Activated T-helper 9 cell treated with anti-CD3 and anti-CD28 coated beads, Interleukin-2, amount 50 U/mL, for 16 hours (primary cell): ENCODE results near the gene MZB1.
"Not testable (repeated sequence)": the region's sequence is repeated elsewhere in the genome, so short reads cannot be mapped to it uniquely, and the experiment has no call there.

Experiments
- DNase-seq: peaks from one replicate; pipeline ENCODE4 v3.0.0-alpha.2; 2020; ENCODE audit warnings: low read depth

The MZB1 gene

DNA sequence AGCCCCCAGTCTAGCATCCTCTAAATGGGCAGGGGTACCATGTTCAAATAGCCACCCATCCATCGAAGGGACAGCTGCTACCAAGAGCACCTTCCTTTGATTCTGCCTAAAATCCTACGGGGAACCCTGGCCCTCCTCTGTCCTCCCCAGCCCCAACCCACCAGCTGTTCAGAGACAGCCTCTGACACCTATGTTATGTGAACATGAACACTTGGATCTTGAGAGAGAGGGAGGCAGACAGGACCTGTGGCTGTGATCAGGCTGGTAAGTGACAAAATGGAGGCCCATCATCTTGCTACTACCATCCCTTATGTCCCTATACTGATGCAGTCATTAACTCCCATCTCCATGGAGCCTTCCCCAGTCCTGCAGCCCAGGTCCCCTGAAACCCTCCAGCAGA lies 14.8 kb downstream of the MZB1 start:
- DNase-seq, result no peak

DNA sequence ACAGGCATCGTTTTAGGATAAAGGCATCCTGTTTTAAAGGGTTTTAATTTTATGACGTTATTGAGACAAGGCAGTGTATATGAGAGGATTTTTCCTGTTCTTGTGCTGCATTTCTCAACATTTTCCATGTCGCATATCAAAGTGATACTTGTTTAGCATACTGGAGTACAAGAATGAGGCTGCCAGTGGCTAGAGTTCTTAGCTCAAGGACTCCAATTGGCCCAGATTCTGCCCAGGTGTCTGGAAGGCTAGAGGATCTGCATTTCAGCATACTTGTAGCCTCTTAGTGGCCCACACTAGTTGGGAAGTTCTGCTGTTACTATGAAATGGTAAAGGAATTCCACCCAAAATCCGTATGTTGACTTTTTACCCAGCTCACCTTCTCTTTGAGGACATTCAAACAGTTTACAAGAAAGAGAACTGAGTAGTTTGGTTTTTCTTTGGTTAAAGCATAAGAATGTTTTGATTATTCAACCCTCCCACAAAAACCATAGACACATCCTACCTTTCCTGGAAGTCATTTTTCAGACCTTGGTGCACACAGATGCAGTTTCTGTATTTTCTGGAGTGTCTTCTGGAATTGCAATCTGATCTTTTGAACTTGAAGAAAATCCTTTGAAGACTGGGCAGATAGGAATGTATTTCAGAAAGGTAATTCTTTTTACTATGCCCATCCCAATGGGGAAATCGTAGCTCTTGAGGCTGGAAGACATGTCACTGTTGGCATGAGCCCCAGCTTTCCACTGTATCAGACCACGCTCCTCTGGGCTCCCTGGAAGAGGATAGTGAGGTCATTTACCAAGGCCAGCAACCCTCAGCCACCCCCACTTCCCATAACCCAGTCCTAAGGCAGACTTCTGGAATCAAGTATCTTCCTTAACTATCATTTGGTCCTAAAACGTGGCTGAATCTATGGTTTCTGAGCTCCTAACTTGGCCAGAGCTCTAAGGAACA lies 18.0 kb downstream of the MZB1 start:
- no peak for DNase-seq

DNA sequence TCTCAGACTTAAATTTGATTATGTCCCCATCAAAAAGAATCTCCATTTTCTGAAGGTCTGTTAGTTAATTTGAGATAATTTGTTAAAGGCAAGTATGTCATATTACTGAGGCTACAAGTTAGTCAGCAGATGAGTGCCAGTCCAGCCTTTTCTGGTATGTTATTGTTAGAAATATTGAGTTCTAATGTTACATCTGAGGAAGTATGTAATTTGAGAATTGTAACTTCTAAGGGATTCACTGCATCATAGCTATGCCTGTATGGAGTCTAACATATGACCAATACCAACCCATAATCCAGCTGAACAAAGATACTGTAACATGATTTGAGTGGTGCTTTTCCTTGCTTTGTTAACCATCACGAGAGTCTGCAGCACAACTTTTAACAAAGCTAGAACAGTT lies 20.5 kb downstream of the MZB1 start:
- no peak for DNase-seq

DNA sequence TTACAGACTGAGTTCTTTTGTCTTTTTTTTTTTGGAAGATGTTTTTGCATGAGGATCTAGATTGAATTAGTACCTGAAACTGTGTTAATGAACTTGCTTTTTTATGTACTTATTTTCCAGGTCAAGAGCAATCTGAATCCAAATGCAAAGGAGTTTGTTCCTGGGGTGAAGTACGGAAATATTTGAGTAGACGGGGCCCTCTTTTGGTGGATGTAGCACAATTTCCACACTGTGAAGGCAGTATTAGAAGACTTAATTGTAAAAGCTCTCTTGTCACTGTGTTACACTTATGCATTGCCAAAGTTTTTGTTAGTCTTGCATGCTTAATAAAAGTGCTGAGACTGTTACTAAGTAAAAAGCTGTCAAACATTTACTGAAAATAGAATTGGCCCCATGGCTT lies 21.1 kb downstream of the MZB1 start:
- no peak for DNase-seq

DNA sequence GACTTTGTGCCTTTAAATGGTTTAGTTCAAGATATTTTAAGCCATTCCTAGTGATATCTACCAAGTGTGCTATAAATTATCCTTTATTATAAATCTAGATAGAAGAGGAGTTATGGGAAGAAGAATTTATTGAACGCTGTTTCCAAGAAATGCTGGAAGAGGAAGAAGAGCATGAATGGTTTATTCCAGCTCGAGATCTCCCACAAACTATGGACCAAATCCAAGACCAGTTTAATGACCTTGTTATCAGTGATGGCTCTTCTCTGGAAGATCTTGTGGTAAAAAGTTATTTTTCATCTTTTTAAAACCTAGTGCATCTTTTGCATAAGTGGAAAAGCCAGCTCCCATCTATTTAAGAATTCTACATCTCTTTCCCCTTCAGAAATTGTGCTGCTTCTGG lies 25.2 kb downstream of the MZB1 start:
- no peak for DNase-seq

DNA sequence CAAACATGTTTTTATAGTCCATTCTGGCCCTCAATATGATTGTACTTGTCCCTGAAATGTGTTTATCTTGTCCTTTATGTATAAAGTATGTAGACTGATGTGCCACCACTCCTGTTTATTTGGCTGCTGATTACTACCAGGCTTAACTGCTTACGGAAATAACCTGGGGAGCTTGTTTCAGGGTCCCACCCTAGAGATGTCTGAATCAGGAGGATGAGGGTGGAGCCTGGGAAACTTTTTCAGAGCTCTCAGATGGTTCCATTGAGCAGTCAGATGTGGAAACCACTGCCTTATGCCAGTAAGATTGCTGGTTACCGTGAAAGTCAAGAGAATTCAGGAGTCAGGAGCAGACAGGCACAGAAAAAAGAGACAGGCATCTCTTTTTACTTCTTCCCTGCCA lies 25.8 kb downstream of the MZB1 start:
- no peak for DNase-seq

DNA sequence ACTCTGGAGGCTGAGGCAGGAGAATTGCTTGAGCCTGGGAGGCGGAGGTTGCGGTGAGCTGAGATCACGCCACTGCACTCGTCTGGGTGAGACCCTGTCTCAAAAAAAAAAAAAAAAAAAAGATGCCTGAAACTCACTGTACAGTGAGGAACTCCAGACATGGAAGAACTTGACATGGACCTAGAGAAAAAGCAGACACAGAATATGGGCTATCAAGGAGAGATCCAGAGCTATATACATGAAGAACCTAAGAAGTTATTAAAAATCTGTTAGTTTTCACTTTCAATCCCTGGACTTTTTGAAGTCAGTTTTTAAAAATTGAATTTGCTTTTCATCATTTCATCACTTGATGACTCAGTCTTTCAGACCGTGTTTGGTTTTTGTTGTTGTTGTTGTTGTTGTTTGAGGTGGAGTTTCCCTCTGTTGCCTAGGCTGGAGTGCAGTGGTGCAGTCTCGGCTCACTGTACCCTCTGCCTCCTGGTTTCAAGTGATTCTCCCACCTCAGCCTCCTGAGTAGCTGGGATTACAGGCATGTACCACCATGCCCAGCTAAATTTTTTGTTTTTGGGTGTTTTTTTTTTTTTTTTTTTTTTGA lies 27.8 kb downstream of the MZB1 start:
- DNase-seq, result no peak

DNA sequence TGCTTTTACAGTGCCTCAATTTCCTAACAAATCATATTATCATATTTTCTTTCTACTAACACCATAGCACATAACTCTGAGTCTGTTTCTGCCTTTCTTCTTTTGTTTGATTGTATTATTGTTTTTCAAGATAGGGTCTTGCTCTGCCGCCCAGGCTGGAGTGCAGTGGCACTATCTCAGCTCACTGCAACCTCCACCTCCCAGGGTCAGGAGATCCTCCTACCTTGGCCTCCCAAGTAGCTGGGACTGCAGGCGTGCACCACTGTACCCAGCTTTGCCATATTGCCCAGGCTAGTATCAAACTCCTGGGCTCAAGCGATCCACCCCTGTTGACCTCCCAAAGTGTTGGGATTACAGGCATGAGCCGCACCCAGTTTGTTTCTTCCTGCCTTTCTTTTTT lies 29.3 kb downstream of the MZB1 start:
- no peak for DNase-seq

DNA sequence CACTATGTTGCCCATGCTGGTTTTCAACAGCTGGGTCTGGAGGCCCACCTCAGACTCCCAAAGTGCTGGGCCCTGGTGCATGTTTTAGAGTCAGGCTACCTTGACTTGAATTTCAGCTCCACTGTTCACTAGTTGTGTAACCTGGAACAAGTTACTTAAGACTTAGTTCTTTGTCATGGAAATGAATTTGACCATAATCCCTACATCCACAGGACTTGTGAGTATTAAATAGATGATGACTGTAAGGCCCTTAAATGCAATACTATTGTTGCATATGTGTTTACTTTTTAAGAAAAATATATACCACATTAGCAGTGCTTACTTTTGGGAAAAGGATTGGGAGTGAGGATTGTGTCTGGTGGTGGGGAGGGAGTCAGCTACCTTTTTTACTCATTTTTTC lies 31.6 kb downstream of the MZB1 start:
- no peak for DNase-seq

DNA sequence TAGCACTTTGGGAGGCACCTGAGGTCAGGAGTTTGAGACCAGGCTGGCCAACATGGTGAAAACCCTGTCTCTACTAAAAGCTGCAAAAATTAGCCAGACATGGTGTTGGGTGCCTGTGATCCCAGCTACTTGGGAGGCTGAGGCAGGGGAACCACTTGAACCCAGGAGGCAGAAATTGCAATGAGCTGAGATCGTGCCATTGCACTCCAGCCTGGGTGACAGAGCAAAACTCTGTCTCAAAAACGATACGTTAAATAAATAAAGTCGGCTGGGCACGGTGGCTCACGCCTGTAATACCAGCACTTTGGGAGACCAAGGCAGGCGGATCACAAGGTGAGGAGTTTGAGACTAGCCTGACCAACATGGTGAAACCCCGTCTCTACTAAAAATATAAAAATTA lies 33.8 kb downstream of the MZB1 start:
- not testable (repeated sequence) for DNase-seq

DNA sequence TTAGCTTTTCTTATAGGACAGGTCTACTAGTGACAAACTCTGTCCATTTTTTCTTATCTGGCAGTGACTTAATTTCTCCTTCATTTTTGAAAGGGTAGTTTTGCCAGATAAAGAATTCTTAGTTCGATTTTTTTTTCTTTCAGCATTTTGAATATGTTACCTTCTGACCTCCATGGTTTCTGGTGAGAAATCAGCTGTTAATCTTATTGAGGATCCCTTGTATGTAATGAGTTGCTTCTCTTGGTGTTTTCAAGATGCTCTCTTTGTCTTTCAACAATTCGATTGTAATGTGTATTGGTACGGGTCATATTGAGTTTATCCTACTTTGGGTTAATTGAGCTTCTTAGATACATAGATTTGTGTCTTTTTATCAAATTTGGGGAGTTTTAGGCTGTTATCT lies 35.5 kb downstream of the MZB1 start:
- no peak for DNase-seq

DNA sequence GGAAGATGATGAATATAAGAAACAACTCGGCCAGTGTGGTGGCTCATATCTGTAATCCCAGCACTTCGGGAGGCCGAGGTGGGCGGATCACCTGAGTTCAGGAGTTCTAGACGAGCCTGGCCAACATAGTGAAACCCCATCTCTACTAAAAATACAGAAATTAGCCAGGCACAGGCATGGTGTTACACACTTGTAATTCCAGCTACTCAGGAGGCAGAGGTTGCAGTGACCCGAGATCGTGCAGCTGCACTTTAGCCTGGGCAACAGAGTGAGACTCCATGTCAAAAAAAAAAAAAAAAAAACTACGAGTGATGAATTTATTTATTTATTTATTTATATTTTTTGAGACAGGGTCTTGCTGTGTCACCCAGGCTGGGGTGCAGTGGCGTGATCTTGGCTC lies 41.9 kb downstream of the MZB1 start:
- not testable (repeated sequence) for DNase-seq

DNA sequence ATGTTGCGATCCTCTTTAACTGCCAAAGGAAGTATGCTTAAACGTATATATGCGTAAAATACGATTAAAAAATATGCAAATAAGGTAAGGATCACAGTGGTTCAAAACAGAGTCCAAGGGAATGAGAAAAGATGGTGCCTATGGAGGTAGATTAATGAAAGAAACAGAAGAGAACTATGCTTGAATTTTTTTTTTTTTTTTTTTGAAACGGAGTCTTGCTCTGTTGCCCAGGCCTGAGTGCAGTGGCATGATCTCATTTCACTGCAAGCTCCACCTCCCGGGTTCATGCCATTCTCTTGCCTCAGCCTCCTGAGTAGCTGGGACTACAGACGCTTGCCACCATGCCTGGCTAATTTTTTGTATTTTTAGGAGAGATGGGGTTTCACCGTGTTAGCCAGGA lies 44.3 kb downstream of the MZB1 start:
- DNase-seq, result not testable (repeated sequence)

DNA sequence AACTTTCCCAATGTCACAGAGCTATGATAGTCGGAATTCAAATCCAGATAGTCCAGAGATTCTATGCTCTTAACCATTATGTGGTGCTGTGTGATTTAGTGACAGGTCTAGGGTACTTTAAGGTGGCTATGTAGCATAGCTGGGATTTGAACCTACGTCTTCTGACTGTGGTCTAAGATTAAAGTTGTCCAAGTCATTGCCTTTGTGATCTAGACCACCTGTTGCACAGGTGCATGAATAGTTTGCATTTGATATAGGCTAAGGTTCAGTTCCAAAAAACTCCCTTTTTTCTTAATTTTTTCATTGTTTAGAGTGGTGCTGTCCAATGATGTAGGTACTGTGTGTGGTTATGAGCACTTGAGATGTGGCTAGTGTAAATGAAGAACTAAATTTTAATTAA lies 45.5 kb downstream of the MZB1 start:
- DNase-seq, result no peak

DNA sequence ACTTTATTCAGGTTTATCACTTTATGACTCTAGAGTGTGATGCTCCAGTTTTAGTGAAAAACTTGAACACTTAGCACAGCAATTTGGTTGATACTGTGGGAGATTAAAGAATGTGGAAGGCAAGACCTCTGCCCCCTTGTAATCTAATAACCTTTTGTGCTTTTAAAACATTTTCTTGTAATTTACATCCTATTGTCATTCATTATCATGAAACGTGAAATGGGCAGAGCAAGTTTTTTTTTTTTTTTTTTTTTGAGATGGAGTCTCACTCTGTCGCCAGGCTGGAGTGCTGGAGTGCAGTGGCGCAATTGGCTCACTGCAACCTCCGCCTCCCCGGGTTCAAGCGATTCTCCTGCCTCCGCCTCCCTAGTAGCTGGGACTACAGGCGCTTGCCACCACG lies 46.2 kb downstream of the MZB1 start:
- no peak for DNase-seq

DNA sequence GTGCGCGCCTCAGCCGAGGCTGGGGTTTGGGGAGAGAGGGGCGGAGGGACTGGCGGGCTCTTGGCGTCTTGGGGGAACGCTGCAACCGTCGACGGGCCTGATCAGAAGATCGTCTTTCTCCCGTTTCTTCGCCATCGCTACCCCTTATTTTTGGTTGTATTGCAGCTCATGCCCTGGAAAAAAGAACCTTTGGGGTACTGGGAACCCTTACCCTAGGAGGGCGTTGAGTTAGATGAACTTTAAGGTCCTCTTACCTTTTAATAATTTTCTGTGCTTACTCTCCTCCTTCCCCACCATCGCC lies 47.3 kb downstream of the MZB1 start:
- DNase-seq, result no peak

DNA sequence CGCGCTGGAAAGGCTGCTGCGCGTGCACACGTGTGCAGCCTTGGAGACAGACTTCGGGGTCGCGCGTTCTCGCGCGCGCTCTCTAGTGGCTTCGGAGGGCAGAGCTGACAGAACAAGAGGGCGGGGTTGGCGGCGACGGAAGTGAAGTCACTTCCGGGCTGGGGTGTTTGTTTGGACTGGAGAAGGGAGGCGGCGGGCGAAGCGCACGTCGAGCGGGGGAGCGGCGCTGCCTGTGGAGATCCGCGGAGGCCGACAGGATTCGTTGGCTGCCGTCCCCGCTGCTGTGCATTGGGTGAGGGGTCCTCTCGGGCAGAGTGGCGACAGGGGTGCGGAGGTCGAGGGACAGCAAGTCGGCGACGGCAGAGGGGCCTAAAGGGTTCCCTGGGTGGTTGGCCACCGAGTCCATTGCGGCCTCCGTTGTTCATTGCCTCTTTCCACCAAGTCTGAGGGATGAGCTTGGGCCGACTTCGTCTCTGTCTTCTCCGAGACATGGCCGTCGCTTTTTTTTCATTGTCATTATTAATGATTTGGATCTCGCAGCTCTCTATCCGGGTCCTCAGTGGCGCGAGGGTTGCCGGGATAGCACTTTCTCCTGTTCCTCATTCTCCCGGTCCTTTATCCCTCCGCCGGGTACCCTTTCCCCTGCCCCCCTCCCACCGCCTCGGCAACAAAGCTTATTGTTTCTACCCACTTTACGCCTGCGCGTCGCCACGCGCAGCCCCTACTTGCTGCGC lies 47.9 kb downstream of the MZB1 start, which contains the start of gene PAIP2:
PAIP2 (plus strand) TSS at position 166 of the 734 bp plus-strand sequence. CDS start 21,931 bp downstream, outside the sequence.
- peak; percentile 96 for DNase-seq

DNA sequence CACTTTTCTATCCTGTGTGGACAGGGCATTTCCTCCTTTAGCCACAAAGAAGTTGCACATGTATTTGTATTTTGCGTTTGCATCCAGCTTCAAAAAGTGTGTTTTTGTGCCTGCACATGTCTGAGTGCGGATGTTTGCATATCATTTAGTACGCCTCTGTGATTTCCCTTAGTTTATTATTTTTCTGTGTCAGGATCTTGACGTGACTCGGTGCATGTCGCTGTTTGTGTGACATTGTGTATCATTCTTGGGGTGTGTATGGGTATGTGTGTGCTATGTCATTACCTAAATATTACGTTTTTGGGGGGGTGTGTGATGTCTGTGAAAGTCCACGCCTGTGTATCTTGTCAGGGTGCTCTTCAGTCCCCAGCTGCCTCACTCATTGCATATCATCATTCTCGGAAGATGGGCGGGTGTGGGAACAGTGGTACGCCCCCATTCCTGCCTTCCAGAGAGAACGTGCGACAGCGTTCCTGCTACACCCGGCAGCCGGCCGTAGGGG lies 48.5 kb downstream of the MZB1 start:
- DNase-seq, result no peak

DNA sequence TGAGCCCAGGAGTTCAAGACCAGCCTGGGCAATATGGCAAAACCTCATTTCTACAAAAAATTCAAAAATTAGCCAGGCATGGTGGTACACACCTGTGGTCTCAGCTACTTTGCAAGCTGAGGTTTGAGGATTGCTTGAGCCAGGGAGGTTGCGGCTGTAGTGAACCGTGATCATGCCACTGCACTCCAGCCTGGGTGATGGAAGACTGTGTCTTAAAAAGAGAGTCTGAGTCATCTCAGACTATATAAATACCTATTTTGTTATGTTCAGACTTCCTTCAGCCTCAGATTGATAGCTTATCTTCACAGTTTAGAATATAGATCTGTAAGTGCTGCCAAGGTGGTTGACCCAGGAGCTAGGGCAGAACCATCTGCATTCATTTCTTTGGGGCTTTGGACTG lies 49.7 kb downstream of the MZB1 start:
- no peak for DNase-seq
